K562 (cell line): Measurements from ENCODE around the gene RBKS. TPM values are rescaled to one million over a fixed set of nuclear protein-coding genes. Genes with fewer than 3 reads are reported as not detected.

Source experiments
- ARID4B ChIP-seq: sonication (generic); formaldehyde crosslinking; IDR thresholded peaks from 2 replicates; pipeline ENCODE4 v1.8.0; 2022; ENCODE audit warnings: mild to moderate bottlenecking, missing genetic modification reagents
- CEBPZ ChIP-seq: fragments of 150-350 bp; IDR thresholded peaks from 2 replicates; pipeline ENCODE4 v1.6.1; 2014; ENCODE audit warnings: low read depth, mild to moderate bottlenecking, low read length, borderline replicate concordance
- HNRNPK ChIP-seq: fragments of 200-400 bp; formaldehyde crosslinking; IDR thresholded peaks from one replicate; pipeline ENCODE4 v1.6.1; 2018; ENCODE audit warnings: mild to moderate bottlenecking, low read depth, low read length; ENCODE audit not compliant: poor library complexity, severe bottlenecking
- KAT8 ChIP-seq: fragments of 450-650 bp; IDR thresholded peaks from 2 replicates; pipeline ENCODE4 v1.6.1; 2016; ENCODE audit warnings: low read depth, mild to moderate bottlenecking
- LEF1 ChIP-seq: fragments of 450-650 bp; IDR thresholded peaks from 2 replicates; pipeline ENCODE4 v1.6.1; 2016; ENCODE audit warnings: mild to moderate bottlenecking
- RFX7 ChIP-seq: fragments of 250-450 bp; sonication (Bioruptor Pico); IDR thresholded peaks from 2 replicates; pipeline ENCODE4 v1.5.1; 2021; ENCODE audit warnings: mild to moderate bottlenecking
- SRF ChIP-seq, 2 experiments: fragments of 250-450, 450-650 bp in 1 of 2; sonication (Bioruptor Pico) in 1 of 2; sonication (generic) in 1 of 2; formaldehyde crosslinking; IDR thresholded peaks; 2 replicates each; pipeline versions ENCODE4 v1.5.0 to v1.5.1; 2020 to 2022; ENCODE audit warnings: mild to moderate bottlenecking in 1 of 2, missing genetic modification reagents in 1 of 2
- STAG1 ChIP-seq: sonication (generic); formaldehyde crosslinking; IDR thresholded peaks from 2 replicates; pipeline ENCODE4 v1.5.0; 2020; ENCODE audit warnings: missing genetic modification reagents, borderline replicate concordance
- ZNF232 ChIP-seq: sonication (generic); formaldehyde crosslinking; IDR thresholded peaks from 2 replicates; pipeline ENCODE4 v1.8.0; 2022; ENCODE audit warnings: mild to moderate bottlenecking, missing genetic modification reagents
- ZNF407 ChIP-seq: fragments of 450-650 bp; IDR thresholded peaks from 2 replicates; pipeline ENCODE4 v1.6.1; 2016; ENCODE audit warnings: low read depth
- polyA plus RNA-seq, 8 experiments: library from polyadenylated mRNA; depleted of rRNA in 4 of 8; stranded (reverse) in 5 of 8; unstranded in 3 of 8; fragments of >200 nt; fragmentation: Nextera tagmentation in 2 of 8; fragmentation: Illumina TruSeq in 1 of 8; extraction: Ambion mirVana in 2 of 8; extraction: Trizol in 1 of 8; gene quantifications; 2 replicates each; pipeline versions ENCODE4 v1.2.1 to v1.2.3, GENCODE V29; 2011 to 2014; ENCODE audit warnings: inconsistent platforms in 1 of 8, missing spikeins in 1 of 8
- total RNA-seq, 7 experiments: library from RNA; depleted of rRNA in 6 of 7; stranded (reverse); fragments of >200 nt in 6 of 7; fragmentation: Illumina TruSeq in 2 of 7; extraction: Trizol in 2 of 7; gene quantifications; 2 replicates each; pipeline versions ENCODE4 v1.2.1 to v1.2.3, GENCODE V29; 2011 to 2021; ENCODE audit warnings: low replicate concordance in 1 of 7

The RBKS gene
- total and polyA plus RNA-seq, 9 of the 15 experiments (the other 6 are each of a cell fraction or from before 2014, with no cell fraction given), result 0.06 to 0.39 (median 0.19) TPM

GRCh38 chr2:27890146-27890923, at the start of gene RBKS, which contains the start of gene BABAM2 (continued):
- no peak for TF ChIP-seq ZNF407
- no peak for TF ChIP-seq LEF1
- no peak for TF ChIP-seq STAG1 (CRISPR knock-in tag)
- TF ChIP-seq ZNF232, result no peak
- TF ChIP-seq CEBPZ, result no peak
- TF ChIP-seq ARID4B (CRISPR knock-in tag), result peak; percentile 99
- no peak for TF ChIP-seq RFX7 (CRISPR knock-in tag)
- no peak for TF ChIP-seq KAT8
- TF ChIP-seq SRF (CRISPR knock-in tag; IDR thresholded peaks at IDR 0.05), result peak in 1 of 2 experiments; percentile 50; a peak in 1 of 4 replicates
- TF ChIP-seq HNRNPK, result no peak
